GM18861 (cell line): ENCODE results near the gene GPSM3.
A peak's percentile ranks its signal among the peaks of the same experiment; 100 is the strongest.
"Not testable (repeated sequence)": the region's sequence is repeated elsewhere in the genome, so short reads cannot be mapped to it uniquely, and the experiment has no call there.

Experiments
- ATAC-seq: cut with Tn5 transposase; IDR thresholded peaks from one replicate; pipeline ENCODE4 v1.9.1; 2021; ENCODE audit not compliant: unreplicated experiment

Gene GPSM3

GRCh38 chr6:32188381-32189068, 3.9 kb downstream of the GPSM3 start:
- ATAC-seq = no peak

GRCh38 chr6:32187725-32188380, 4.6 kb downstream of the GPSM3 start:
- ATAC-seq = not testable (repeated sequence)

GRCh38 chr6:32187009-32187709, 5.3 kb downstream of the GPSM3 start:
- no peak for ATAC-seq

- ATAC-seq = not testable (repeated sequence)
Observed at GRCh38 chr6:32186151-32186840, 6.1 kb downstream of the GPSM3 start.

- not testable (repeated sequence) for ATAC-seq
Observed at GRCh38 chr6:32185681-32186131, 6.7 kb downstream of the GPSM3 start.

GRCh38 chr6:32184084-32184640, 8.3 kb downstream of the GPSM3 start, which contains the start of gene AGER:
Gene AGER (minus strand): TSS chr6:32184253. CDS start chr6:32184222, 31 bp downstream.
- no peak for ATAC-seq

GRCh38 chr6:32183483-32184083, 8.9 kb downstream of the GPSM3 start:
- ATAC-seq = no peak

- no peak for ATAC-seq
Observed at GRCh38 chr6:32183030-32183429, 9.4 kb downstream of the GPSM3 start.

GRCh38 chr6:32182555-32182981, 9.9 kb downstream of the GPSM3 start:
- no peak for ATAC-seq

GRCh38 chr6:32181915-32182529, 10.4 kb downstream of the GPSM3 start:
- no peak for ATAC-seq

GRCh38 chr6:32181148-32181702, 11.2 kb downstream of the GPSM3 start:
- ATAC-seq = no peak

- no peak for ATAC-seq
Observed at GRCh38 chr6:32179766-32180405, 12.6 kb downstream of the GPSM3 start.

- ATAC-seq = no peak
Observed at GRCh38 chr6:32178547-32179440, 13.6 kb downstream of the GPSM3 start.

GRCh38 chr6:32177788-32178546, 14.5 kb downstream of the GPSM3 start, which contains the start of gene RNF5:
Gene RNF5 (plus strand): TSS chr6:32178405. CDS start chr6:32178512, 107 bp downstream.
- peak; percentile 76 for ATAC-seq

GRCh38 chr6:32177183-32177787, 15.2 kb downstream of the GPSM3 start:
- ATAC-seq = no peak

GRCh38 chr6:32176476-32177182, 15.8 kb downstream of the GPSM3 start:
- ATAC-seq = no peak
